K562 (cell line): ENCODE results near the gene IFNAR2. TPM values are rescaled to one million over a fixed set of nuclear protein-coding genes. Genes with fewer than 3 reads are reported as not detected.

Experiments
- ATF3 ChIP-seq, 2 experiments: fragments of 450-650 bp in 1 of 2; sonication (generic) in 1 of 2; formaldehyde crosslinking in 1 of 2; IDR thresholded peaks in 1 of 2; conservative IDR thresholded peaks in 1 of 2; 2 replicates each; pipeline versions ENCODE4 v1.6.1 to v1.8.1; 2016 to 2023; ENCODE audit warnings: mild to moderate bottlenecking in 2 of 2, moderate library complexity in 2 of 2, inconsistent platforms in 1 of 2, missing genetic modification reagents in 1 of 2
- CBX1 ChIP-seq: sonication (generic); IDR thresholded peaks from 2 replicates; pipeline ENCODE4 v1.6.1; 2016; ENCODE audit warnings: antibody characterized with exemption, low read depth, mild to moderate bottlenecking
- COPS2 ChIP-seq: fragments of 450-650 bp; conservative IDR thresholded peaks from 2 replicates; pipeline ENCODE4 v1.6.1; 2016; ENCODE audit warnings: mild to moderate bottlenecking, moderate library complexity
- FIP1L1 ChIP-seq: fragments of 200-400 bp; formaldehyde crosslinking; IDR thresholded peaks from 2 replicates; pipeline ENCODE4 v1.6.1; 2018; ENCODE audit warnings: mild to moderate bottlenecking, low read depth, low read length; ENCODE audit not compliant: poor library complexity, severe bottlenecking
- GATAD2A ChIP-seq: fragments of 450-650 bp; IDR thresholded peaks from 2 replicates; pipeline ENCODE4 v1.6.1; 2017
- HNRNPLL ChIP-seq: fragments of 200-400 bp; formaldehyde crosslinking; IDR thresholded peaks from 2 replicates; pipeline ENCODE4 v1.6.1; 2017; ENCODE audit warnings: low read length, low read depth, mild to moderate bottlenecking; ENCODE audit not compliant: poor library complexity, severe bottlenecking
- MBD2 ChIP-seq: sonication (generic); IDR thresholded peaks from 2 replicates; pipeline ENCODE4 v1.6.1; 2016; ENCODE audit warnings: low read depth, borderline replicate concordance
- MGA ChIP-seq: fragments of 450-650 bp; IDR thresholded peaks from 2 replicates; pipeline ENCODE4 v1.6.1; 2016; ENCODE audit warnings: mild to moderate bottlenecking, moderate library complexity
- NEUROD1 ChIP-seq: fragments of 150-350 bp; IDR thresholded peaks from 2 replicates; pipeline ENCODE4 v1.6.1; 2014; ENCODE audit warnings: borderline replicate concordance, low read length, low read depth; ENCODE audit not compliant: partially characterized antibody
- PPARD ChIP-seq: fragments of 250-450 bp; sonication (Bioruptor Pico); IDR thresholded peaks from 2 replicates; pipeline ENCODE4 v1.8.0; 2022; ENCODE audit warnings: inconsistent platforms, mild to moderate bottlenecking, moderate library complexity
- USF1 ChIP-seq: sonication (generic); formaldehyde crosslinking; IDR thresholded peaks from 2 replicates; pipeline ENCODE4 v1.9.0; 2022; ENCODE audit warnings: mild to moderate bottlenecking, missing genetic modification reagents
- VEZF1 ChIP-seq: fragments of 200-800 bp; sonication (Bioruptor generic); IDR thresholded peaks from 2 replicates; pipeline ENCODE4 v1.6.1; 2017; ENCODE audit warnings: missing genetic modification characterization, missing compliant biosample characterization
- polyA plus RNA-seq, 8 experiments: library from polyadenylated mRNA; depleted of rRNA in 4 of 8; stranded (reverse) in 5 of 8; unstranded in 3 of 8; fragments of >200 nt; fragmentation: Nextera tagmentation in 2 of 8; fragmentation: Illumina TruSeq in 1 of 8; extraction: Ambion mirVana in 2 of 8; extraction: Trizol in 1 of 8; gene quantifications; 2 replicates each; pipeline versions ENCODE4 v1.2.1 to v1.2.3, GENCODE V29; 2011 to 2014; ENCODE audit warnings: inconsistent platforms in 1 of 8, missing spikeins in 1 of 8
- total RNA-seq, 7 experiments: library from RNA; depleted of rRNA in 6 of 7; stranded (reverse); fragments of >200 nt in 6 of 7; fragmentation: Illumina TruSeq in 2 of 7; extraction: Trizol in 2 of 7; gene quantifications; 2 replicates each; pipeline versions ENCODE4 v1.2.1 to v1.2.3, GENCODE V29; 2011 to 2021; ENCODE audit warnings: low replicate concordance in 1 of 7

The IFNAR2 gene
- total and polyA plus RNA-seq, 9 of the 15 experiments (the other 6 are each of a cell fraction or from before 2014, with no cell fraction given): 1.7 to 48.3 (median 8.4) TPM

GRCh38 chr21:33266050-33266788 lies 36.5 kb downstream of the IFNAR2 start, which contains the start of gene IL10RB (continued):
- peak; percentile 93 for TF ChIP-seq VEZF1 (CRISPR knock-in tag)
- TF ChIP-seq MGA: no peak
- TF ChIP-seq MBD2: no peak; the same call in 1 of the 2 replicates
- no peak for TF ChIP-seq FIP1L1
- no peak for TF ChIP-seq NEUROD1
- no peak for TF ChIP-seq COPS2
- TF ChIP-seq USF1 (CRISPR knock-in tag): no peak
- TF ChIP-seq HNRNPLL: no peak
- no peak for TF ChIP-seq GATAD2A
- TF ChIP-seq PPARD (CRISPR knock-in tag): no peak
- TF ChIP-seq ATF3 (IDR thresholded peaks at IDR 0.05): no peak
- TF ChIP-seq ATF3 (CRISPR knock-in tag; conservative IDR thresholded peaks at IDR 0.05): no peak
- peak; percentile 41; the same call in 1 of the 2 replicates for TF ChIP-seq CBX1
